HG03342 (cell line): Measurements from ENCODE around the gene NMNAT3.

ENCODE experiments used
- ATAC-seq: cut with Tn5 transposase; IDR thresholded peaks from one replicate; pipeline ENCODE4 v1.9.1; 2021; ENCODE audit warnings: mild to moderate bottlenecking, moderate library complexity; ENCODE audit not compliant: unreplicated experiment

Gene NMNAT3

DNA sequence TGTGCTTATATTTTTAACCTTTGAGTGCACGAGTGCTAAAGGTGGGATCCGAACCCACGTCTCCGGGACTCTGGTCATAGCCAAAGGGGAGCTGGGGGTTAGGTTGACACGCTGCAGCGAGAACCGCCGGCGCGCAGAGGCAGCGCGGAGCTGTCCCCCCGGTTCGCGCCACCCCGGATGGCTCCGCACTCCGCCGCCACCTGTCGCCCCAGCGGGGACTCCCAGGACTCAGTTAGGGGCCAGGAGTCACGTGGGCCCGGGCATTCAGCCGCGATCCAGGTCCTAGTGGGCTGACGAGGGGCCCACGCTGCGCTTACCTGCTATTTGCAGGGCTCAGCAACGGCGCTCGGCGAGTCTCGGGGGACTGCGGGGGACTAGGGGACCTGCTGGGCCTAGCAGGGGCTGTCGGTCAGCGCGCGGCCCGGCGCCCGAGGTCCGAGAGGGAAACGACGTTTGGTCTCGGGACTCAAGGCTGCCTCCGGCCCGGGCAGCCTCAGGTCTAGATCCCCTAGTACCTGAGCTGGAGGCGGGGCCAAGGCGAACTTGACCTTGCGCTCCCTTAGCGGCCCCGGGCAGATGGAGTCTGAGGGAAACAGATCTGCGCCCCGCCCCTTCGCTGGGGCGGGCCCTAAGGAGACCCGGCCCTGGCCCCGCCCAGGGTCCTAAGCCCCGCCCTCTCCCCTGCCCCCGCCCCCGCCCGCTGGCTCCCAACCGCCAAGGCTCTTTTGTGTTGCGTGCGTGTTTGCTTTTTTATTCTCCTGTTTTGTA, at the start of gene NMNAT3:
NMNAT3 (minus strand) TSS at position 585 of the 768 bp plus-strand sequence. CDS start 50,248 bp downstream, outside the sequence.
- ATAC-seq, result peak; percentile 99

DNA sequence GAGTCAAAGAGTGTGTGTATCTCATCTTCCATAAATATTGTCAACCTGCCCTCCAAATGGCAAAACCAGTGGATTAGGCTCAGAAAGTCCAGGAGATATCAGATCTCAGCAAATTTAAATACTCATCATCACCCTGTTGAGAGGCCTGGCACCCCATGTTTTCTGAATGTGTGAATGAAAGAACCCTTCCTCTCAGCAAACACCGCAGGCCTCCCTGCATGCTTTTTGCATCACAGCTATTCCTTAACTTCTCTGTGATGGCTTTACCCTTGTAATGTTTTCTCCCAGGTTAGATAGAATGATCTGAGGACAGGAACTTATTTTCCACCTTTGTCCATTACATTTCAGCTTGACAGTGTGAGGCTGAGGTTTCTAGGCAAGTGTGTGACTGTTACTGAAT, 43.6 kb upstream of the NMNAT3 start:
- ATAC-seq, result no peak

DNA sequence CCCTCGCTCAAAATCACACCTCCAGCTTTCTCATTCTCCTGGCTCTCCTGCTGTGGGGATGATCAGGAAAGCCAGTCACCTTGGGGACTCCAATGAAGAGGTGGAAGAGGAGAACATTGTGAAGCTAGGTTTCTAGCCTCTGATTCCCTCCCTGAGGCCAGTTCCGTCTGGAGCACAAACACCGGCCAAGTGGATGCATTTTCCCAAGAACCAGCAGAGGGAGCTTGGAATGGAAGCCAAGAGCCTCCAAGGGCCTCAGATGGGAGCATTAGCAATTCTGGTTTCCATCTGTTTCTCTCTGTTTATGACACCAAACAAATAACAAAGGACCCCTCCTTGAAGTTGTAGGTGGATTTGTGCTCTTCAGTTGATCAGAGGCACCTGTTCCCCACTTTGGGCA, 40.6 kb upstream of the NMNAT3 start:
- no peak for ATAC-seq

DNA sequence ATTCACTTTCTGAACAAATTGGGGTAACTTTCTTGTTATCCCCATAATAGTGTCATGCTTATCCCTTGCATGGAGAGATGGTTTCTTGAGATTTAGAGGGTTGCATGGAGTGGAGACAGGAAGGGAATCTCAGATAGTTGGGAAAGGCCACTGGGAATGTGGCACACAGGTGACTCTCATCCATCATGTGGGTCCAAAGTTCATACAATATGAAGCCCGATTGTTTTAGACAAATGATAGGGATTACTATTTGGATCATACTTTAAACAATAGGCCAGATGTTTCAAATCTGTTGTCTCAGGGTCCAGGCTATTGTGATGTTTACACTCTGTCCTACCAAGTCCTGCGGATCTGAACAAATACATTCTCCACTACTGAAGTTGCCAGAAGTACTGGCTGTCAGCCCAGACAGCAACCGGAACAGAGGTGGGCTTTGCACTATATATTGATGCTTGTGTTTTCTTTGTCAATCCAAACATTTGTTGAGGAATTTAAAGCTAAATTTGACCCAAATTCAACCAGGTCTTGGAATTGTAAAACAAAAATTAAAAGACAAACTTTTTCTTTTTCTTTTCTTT, 39.2 kb upstream of the NMNAT3 start:
- ATAC-seq, result no peak

DNA sequence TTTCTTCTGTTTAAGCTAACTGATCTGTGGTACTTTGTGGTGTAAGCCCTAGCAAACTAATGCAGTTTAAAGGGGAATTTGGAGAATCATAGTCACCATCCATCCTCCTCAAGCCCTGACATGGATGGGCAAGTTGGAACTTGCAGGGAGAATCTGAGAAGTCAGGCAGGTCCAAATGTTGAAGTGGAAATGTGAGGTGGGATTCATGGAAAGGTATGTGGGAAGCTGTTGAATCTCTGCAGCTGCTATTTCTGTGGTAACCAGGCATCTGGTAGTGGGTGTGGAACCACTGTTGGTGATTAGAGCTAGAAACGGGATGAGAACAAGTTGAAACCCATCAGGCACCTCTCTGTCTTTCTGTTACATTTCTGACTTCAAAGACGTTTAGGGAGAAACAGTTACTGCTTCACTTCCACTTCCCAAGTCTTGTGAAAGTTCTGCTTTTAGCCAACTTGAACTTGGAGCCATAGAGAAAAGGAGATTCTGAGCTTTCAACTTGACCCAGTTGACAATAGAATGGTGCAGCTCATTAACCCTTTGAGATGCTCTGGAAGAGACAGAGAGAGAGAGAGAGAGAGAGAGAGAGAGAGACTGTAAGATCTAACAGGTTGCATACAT, 38.1 kb upstream of the NMNAT3 start:
- no peak for ATAC-seq

DNA sequence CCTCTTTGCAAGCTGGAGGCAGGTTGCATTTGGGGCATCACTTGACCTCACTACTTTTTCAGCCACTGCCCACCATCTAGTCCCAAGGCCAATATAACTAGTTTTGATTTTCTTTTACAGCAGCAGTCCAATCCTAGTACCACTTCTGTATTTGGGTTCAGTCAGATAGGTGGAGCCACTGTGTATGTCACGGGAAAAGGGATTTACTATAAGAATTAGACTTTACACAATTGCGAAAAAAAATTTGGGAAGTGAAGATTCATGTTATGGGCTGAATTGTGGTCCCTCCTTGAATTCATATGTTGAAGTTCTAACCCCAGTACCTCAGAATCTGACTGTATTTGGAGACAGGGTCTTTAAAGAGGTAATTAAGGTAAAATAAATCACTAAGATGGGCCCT, 37.4 kb upstream of the NMNAT3 start:
- ATAC-seq, result no peak

DNA sequence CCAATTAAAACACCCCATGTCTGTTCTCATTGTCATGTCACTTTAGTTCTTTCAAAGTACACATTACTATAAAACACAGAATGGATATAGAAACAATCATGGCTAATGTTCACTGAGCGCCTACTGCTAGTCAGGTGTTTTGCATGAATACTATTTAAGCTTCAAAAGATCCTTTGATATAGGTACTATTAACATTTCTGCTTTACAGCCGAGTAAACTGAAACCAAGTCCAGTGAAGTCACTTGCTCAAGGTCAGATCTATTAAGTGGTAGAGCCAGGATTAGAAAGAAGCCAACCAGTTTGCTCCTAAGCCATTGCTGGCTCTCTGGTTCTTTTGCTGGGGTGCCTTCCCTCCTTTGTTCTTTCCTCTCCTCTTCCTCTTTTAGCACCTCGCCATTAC, 32.4 kb upstream of the NMNAT3 start:
- ATAC-seq, result no peak

DNA sequence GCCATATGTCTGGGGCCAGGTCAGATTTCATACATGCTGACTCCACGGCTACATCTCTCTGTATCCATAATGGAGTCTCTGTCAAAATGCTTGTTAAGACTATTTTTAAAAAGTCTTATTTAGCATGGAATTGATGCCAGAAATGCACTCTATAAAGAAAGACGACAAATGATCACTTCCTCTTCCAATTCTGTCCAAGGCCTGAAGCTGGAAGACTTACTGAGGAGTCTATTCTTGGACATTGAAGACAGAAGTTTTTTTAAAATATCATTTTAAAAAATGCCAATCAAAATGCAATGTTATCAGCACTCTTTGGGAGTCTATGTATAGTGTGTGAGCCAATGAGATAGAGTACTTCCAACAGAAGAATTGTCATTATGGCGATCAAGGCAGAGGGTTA, 27.9 kb upstream of the NMNAT3 start:
- no peak for ATAC-seq

DNA sequence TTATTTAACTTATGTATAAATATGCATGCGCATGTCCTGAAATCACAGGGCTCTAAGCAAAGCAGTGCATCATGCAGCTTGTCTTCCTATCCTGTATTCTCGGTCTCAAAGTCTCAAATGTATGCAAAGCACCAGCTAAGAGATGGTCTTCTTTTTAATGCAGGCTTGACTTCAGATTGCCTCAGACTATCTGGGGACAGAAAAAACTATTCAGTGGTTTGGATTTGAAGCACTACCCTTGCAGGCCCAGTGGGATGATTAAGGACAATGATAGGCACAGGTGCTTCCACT, 18.5 kb upstream of the NMNAT3 start:
- no peak for ATAC-seq

DNA sequence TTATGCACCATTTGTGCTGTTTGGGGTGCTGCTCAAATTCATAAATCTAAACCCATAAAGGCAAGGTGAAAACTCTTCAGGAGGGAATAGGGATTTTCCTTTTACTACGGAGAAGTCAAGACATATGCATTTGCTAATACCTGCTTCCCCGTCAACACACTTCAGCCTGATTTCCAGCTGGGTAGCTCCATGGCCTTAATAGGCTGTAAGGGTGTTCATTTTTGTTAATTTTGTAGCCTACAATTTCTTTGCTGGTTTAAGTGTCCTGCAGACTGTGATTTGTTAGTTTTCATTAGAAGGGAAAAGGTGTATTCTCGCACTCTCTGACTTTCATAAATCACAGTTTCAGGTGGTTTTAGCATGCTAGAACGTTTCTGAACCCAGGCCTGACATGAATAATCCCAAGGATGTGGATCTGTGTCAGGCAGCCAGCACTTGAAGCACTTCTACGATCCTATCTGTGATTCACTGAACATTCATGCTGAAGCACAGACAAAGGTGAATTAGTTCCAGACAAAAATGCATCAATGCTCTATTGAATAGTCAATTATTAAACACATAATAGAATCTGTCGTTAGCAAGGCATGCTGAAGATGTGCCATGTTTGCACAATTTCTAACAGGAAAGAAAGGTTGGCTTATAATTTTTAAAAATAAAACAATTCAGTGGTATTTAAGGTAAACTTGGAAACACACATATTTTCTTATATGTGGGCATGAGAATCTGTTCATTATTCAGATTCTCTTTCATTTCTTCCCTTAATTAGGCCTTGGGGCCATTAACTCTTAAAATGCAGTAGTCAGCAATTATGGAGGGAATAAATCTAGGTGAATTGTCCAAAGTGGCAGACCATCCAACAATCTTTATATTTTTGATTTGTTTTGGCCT, 17.9 kb upstream of the NMNAT3 start:
- no peak for ATAC-seq

DNA sequence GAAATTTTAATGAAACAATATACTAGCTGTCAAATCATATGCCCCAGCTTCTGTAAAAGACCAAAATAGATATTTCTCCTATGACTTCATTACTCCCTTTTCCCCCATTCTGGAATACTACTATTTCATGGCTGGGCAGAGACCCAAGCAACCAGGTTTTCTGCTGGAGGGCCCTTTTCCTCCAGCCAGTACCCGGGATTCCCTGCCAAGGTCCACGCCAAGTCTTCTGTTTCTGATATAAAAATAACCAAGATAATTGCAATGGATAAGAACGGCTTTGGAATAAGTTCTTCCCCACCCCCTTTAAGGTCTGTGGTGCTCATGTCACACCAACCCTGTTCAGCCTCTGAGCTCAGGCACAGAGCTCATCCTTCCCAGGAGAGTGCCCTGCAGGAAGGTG, 17.2 kb upstream of the NMNAT3 start:
- no peak for ATAC-seq

DNA sequence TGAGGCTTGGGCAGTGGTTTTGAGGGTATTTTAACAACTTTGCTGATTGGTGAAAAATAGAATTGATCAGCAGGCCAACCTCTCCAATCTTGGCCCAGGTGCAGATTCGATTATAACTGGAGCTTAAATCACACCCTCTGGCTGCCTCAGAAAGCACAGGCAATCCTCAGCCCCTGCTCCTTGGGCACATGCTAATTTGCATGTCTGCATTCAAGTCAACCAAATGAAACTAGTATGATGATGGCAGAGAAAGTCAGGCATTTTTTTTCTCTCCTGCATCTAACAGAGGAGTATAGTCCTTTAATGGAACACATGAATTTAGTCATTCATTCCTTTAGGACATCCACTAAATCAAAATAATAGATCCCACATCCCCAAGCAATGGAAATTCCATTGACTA, 16.8 kb upstream of the NMNAT3 start:
- no peak for ATAC-seq

DNA sequence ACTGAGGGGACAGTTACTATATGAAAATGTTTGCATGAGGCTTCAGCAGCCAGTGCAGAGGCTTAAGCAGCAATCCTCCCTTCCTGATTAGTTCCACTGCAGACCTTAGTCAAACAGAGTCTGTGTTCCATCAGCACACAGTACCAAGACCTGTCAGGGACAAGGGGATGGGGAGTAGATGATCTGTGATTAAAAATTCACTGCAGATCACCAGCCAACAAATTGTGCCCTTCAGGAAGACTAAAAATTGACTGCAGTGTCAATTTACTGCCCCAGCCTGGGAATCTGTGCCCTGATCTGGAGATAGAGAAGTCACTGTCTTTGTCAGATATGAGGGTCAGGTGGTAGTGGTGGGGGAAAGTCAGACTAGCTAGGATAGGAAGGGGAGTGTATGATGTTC, 13.8 kb upstream of the NMNAT3 start:
- no peak for ATAC-seq

DNA sequence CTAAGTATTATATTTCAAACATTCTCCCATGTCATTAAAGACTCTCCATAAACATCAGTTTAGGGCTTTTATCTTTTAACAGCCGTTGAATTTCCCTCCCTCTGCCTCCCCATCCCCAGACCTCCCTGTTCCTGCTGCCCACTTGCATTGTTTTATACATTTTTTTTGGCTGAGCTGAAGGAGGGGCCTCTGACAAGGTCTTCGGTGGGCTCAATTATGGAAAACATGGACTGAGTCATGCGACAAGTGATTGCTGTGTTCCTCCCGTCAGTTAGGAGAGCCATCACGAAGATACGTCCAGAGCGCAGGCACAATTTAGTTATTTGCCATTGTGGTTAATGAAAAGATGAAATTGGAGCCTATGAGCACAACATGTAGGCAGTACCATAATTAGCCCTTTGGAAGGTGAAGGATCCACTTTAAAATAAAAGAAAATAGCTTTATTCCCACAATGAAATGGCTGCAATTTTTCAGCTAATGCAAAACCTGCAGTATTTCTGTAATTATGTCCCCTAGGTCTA, 12.0 kb upstream of the NMNAT3 start:
- ATAC-seq, result no peak

DNA sequence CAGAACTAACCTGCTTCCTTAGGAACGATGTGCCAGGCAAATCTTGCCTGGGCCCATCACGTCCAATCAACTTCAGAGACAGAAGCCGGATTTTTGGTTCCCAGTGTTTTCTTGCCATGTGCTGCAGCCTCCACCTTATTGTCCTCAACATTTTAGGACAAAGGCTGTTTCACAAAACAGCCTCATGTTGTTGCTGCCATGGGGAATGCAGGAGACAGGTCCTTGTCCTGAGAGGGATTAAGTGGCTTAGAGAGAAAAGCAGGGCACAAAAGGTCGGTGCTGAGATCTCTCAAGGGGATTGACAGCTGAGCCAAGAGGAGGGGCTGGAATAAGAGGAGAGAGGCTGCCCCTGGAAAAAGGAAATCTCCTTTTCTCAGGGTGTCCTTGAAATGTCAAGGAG, 11.3 kb upstream of the NMNAT3 start:
- no peak for ATAC-seq

DNA sequence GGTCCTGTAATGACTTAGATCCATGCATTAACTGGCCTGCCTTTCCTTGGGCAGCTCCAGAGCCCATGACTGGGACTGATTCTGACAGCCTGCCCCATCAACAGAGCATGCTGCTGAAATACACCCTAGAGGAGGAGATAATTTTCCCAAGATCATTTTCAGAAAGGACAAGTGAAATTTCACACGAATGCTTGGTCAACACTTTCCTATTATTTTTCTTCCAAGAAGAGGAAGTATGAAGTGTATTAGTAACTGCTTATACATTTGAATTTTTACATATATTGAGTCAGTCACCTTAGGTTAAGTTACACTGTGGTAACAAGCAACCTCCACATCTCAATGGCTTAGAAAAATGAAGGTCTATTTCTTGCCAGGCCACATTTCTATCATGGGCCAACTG, 9.7 kb upstream of the NMNAT3 start:
- ATAC-seq, result no peak

DNA sequence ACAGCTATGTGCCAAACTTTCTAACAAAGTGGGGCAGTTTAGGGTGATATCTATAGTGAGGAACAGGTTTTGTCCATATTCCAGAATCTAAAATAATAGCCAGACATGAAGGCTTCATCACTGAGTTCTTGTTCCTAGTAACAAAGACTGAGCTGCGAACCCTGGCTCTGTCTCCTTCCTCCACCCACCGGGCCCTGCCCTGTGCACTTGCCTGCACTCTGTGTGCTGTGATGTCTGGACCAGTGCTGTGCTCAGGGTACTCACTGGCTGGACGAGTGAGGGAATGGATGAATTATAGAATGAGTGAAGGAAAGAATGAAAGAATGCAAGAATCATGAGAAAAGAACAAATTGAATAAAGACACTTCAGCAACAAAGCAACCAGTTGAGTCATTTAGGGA, 8.9 kb upstream of the NMNAT3 start:
- no peak for ATAC-seq

DNA sequence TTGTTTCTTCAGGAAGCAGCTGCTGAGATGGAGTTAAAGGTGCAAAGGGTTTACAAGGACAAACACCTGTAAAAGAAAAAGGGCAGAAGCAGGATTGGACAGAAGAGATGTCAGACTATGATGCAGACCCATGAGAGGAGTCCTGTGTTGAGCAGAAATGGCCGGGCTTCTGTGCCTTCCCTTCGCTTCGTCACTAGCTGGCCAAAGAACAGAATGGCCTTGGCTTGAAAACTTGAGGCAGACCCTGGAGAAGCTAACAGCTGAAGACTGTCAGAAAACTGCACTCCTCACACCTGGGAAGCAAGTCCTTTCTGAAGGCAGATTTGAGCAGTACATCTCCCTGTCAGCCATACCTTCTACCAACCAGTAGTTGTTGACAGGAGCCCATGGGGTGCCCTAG, 8.4 kb upstream of the NMNAT3 start:
- no peak for ATAC-seq

DNA sequence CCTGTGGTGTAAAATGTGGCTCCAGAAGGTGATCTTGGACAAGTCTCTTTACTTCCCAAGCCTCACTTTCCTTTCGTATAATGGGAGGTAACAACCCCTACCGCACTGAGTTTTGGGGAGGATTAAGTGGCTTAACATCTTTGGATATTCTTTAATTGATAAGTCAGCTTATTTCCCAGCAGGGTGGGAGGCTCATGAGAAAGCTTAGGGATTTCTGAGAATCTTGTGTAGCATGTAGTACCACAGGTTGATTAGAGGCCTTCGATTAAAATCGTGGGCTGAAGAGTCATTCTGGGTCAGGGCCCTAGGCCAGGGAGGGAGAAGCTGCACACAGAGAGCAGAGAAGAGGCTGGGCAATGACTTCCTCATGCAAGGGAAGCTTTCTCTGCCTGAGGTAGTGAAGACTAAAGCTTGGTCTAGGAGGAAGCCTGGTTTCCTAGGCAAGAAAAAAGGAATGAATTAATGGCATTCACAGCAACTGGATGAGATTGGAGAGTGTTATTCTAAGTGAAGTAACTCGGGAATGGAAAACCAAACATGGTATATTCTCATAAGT, 1.5 kb upstream of the NMNAT3 start:
- no peak for ATAC-seq

DNA sequence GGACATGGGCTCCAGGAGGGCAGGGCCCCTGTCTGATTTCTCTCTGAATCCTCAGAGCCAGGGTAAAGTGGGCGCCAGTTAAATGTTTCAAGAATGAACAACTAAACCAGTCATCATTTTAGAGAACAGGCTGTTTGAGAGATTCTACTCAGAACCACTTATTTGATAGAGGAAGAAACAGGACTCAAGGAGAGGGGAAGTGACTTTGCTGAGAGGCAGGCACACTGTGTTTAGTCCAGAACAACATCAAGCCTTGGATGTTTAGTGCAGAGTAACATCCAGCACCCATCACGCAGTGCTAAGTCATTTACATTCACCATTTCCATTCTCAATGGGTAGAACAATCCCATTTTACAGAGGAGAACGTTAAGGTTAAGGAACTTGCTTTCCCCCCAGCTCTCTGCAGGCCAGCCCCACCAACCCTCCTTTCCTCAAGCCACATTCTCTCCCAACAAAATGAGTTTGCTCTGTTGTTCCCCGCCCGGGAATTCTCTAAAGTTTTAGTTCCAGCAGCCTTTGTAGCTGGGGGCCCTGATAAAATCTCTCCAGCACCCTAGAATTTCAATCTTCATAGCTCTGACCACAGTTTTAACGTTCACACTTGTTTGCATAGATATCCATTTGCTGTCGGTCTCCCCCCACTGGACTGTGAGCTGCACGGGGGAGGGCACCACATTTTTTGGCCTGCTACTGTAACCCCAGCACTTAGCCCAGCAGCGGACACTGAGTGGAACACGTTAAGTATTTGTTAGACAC, 962 bp downstream of the NMNAT3 start:
- ATAC-seq, result no peak
